Measurements from ENCODE around the gene ZNF593.

The ZNF593 gene

GRCh38 chr1:26169669-26170471 is at the start of gene ZNF593:
ZNF593 (plus strand) TSS chr1:26169908; CDS start chr1:26169984, 76 bp downstream.
- Mint-ChIP-seq H3K9me3 (no peaks in the 10 kb centered on the region), H3K27ac (ENCODE audit: low read depth) (peak within 1 kb of the TSS; percentile 38), H3K4me1 (peaks cover 26% of the 10 kb centered on the region), H3K36me3 (ENCODE audit: insufficient read depth) (peaks cover 7% of the 10 kb centered on the region), H3K4me3 (peak within 1 kb of the TSS; percentile 87), H3K27me3 (peaks cover 5% of the 10 kb centered on the region)
- peak; percentile 73 to 78 for DNase-seq (ENCODE audit: low spot score in 2 of 2)
- ATAC-seq (replicated peaks; ENCODE audit: extremely low read depth, poor library complexity, severe bottlenecking), result peak; percentile 84

GRCh38 chr1:26121854-26122773 is 47.6 kb upstream of the ZNF593 start:
- Mint-ChIP-seq H3K36me3 (ENCODE audit: insufficient read depth) (peaks cover 18% of the 10 kb centered on the region), H3K4me3 (no peak overlapping the region), H3K9me3 (no peaks in the 10 kb centered on the region), H3K4me1 (peaks cover 8% of the 10 kb centered on the region), H3K27ac (ENCODE audit: low read depth) (no peak overlapping the region), H3K27me3 (no peaks in the 10 kb centered on the region)
- DNase-seq (ENCODE audit: low spot score in 2 of 2) (no peak), ATAC-seq (replicated peaks; ENCODE audit: extremely low read depth, poor library complexity, severe bottlenecking) (no peak)

GRCh38 chr1:26122988-26123973 is 46.4 kb upstream of the ZNF593 start:
- DNase-seq (ENCODE audit: low spot score in 2 of 2) (no peak), ATAC-seq (replicated peaks; ENCODE audit: extremely low read depth, poor library complexity, severe bottlenecking) (no peak)
- H3K4me1 Mint-ChIP-seq, result peaks cover 16% of the 10 kb centered on the region
- peaks cover 8% of the 10 kb centered on the region for H3K27me3 Mint-ChIP-seq
- peak overlapping the region; percentile 23 for H3K27ac Mint-ChIP-seq (ENCODE audit: low read depth)
- no peak overlapping the region for H3K4me3 Mint-ChIP-seq
- peaks cover 16% of the 10 kb centered on the region for H3K36me3 Mint-ChIP-seq (ENCODE audit: insufficient read depth)
- no peaks in the 10 kb centered on the region for H3K9me3 Mint-ChIP-seq

GRCh38 chr1:26124418-26125331 is 45.0 kb upstream of the ZNF593 start:
- peaks cover 8% of the 10 kb centered on the region for H3K27me3 Mint-ChIP-seq
- H3K27ac Mint-ChIP-seq (ENCODE audit: low read depth), result no peak overlapping the region
- no peak overlapping the region for H3K4me3 Mint-ChIP-seq
- peaks cover 15% of the 10 kb centered on the region for H3K36me3 Mint-ChIP-seq (ENCODE audit: insufficient read depth)
- ATAC-seq (replicated peaks; ENCODE audit: extremely low read depth, poor library complexity, severe bottlenecking) (no peak), DNase-seq (ENCODE audit: low spot score in 2 of 2) (no peak)
- H3K9me3 Mint-ChIP-seq, result no peaks in the 10 kb centered on the region
- peaks cover 16% of the 10 kb centered on the region for H3K4me1 Mint-ChIP-seq

- DNase-seq (ENCODE audit: low spot score in 2 of 2) (no peak), ATAC-seq (replicated peaks; ENCODE audit: extremely low read depth, poor library complexity, severe bottlenecking) (no peak)
- H3K27ac Mint-ChIP-seq (ENCODE audit: low read depth), result peak overlapping the region; percentile 79
- no peak overlapping the region for H3K4me3 Mint-ChIP-seq
- H3K27me3 Mint-ChIP-seq, result peaks cover 8% of the 10 kb centered on the region
- peaks cover 13% of the 10 kb centered on the region for H3K36me3 Mint-ChIP-seq (ENCODE audit: insufficient read depth)
- H3K4me1 Mint-ChIP-seq, result peaks cover 16% of the 10 kb centered on the region
- no peaks in the 10 kb centered on the region for H3K9me3 Mint-ChIP-seq
Observed at GRCh38 chr1:26125382-26125781, 44.3 kb upstream of the ZNF593 start.

GRCh38 chr1:26125946-26126320 is 43.8 kb upstream of the ZNF593 start:
- Mint-ChIP-seq H3K4me3 (peak overlapping the region; percentile 43), H3K36me3 (ENCODE audit: insufficient read depth) (peaks cover 13% of the 10 kb centered on the region), H3K27ac (ENCODE audit: low read depth) (peak overlapping the region; percentile 79), H3K4me1 (peaks cover 16% of the 10 kb centered on the region), H3K27me3 (peaks cover 11% of the 10 kb centered on the region), H3K9me3 (no peaks in the 10 kb centered on the region)
- no peak for DNase-seq (ENCODE audit: low spot score in 2 of 2)
- no peak for ATAC-seq (replicated peaks; ENCODE audit: extremely low read depth, poor library complexity, severe bottlenecking)

- Mint-ChIP-seq H3K36me3 (ENCODE audit: insufficient read depth) (peaks cover 13% of the 10 kb centered on the region), H3K27ac (ENCODE audit: low read depth) (peak overlapping the region; percentile 79), H3K9me3 (no peaks in the 10 kb centered on the region), H3K4me1 (peaks cover 16% of the 10 kb centered on the region), H3K4me3 (peak overlapping the region; percentile 43), H3K27me3 (peaks cover 16% of the 10 kb centered on the region)
- ATAC-seq (replicated peaks; ENCODE audit: extremely low read depth, poor library complexity, severe bottlenecking), result peak; percentile 100
- peak in 1 of 2 donors; percentile 69 for DNase-seq (ENCODE audit: low spot score in 2 of 2)
Observed at GRCh38 chr1:26126321-26127084, 43.2 kb upstream of the ZNF593 start.

GRCh38 chr1:26127235-26128163 is 42.2 kb upstream of the ZNF593 start:
- no peak for ATAC-seq (replicated peaks; ENCODE audit: extremely low read depth, poor library complexity, severe bottlenecking)
- Mint-ChIP-seq H3K27ac (ENCODE audit: low read depth) (no peak overlapping the region), H3K4me1 (peaks cover 16% of the 10 kb centered on the region), H3K27me3 (peaks cover 20% of the 10 kb centered on the region), H3K9me3 (no peaks in the 10 kb centered on the region), H3K36me3 (ENCODE audit: insufficient read depth) (peaks cover 8% of the 10 kb centered on the region), H3K4me3 (no peak overlapping the region)
- DNase-seq (ENCODE audit: low spot score in 2 of 2), result no peak

GRCh38 chr1:26129778-26130177 is 39.9 kb upstream of the ZNF593 start:
- H3K4me3 Mint-ChIP-seq, result no peak overlapping the region
- no peak for ATAC-seq (replicated peaks; ENCODE audit: extremely low read depth, poor library complexity, severe bottlenecking)
- H3K9me3 Mint-ChIP-seq, result no peaks in the 10 kb centered on the region
- peaks cover 20% of the 10 kb centered on the region for H3K27me3 Mint-ChIP-seq
- peaks cover 16% of the 10 kb centered on the region for H3K4me1 Mint-ChIP-seq
- DNase-seq (ENCODE audit: low spot score in 2 of 2), result no peak
- peaks cover 6% of the 10 kb centered on the region for H3K36me3 Mint-ChIP-seq (ENCODE audit: insufficient read depth)
- H3K27ac Mint-ChIP-seq (ENCODE audit: low read depth), result no peak overlapping the region

GRCh38 chr1:26130695-26131094 is 39.0 kb upstream of the ZNF593 start:
- ATAC-seq (replicated peaks; ENCODE audit: extremely low read depth, poor library complexity, severe bottlenecking) (no peak), DNase-seq (ENCODE audit: low spot score in 2 of 2) (no peak)
- H3K27me3 Mint-ChIP-seq, result peaks cover 20% of the 10 kb centered on the region
- H3K27ac Mint-ChIP-seq (ENCODE audit: low read depth), result no peak overlapping the region
- peaks cover 6% of the 10 kb centered on the region for H3K36me3 Mint-ChIP-seq (ENCODE audit: insufficient read depth)
- no peaks in the 10 kb centered on the region for H3K9me3 Mint-ChIP-seq
- H3K4me3 Mint-ChIP-seq, result no peak overlapping the region
- peaks cover 16% of the 10 kb centered on the region for H3K4me1 Mint-ChIP-seq
